Measurements from ENCODE around the gene TNFRSF1A.

DNA sequence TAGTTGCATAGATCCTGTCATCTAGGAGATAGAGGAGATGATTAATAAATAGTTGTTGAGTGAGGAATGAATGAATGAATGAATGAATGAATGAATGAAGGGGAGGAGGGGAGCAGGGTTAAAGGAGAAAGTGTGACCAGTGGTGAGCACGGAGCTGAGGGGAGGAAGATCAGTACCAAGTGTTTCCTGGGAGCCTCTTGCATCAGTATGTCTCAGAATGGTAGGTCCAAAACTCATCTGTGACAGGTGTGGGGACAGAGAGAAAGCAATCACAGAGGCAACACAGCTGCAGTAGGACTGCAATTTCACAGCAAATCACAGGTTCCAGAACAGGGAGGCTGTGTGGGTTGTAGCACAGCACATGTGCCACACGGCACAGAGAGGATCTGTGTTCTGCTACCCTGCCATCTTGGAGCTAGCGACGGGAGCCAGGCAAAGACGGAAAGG, 14.5 kb upstream of the TNFRSF1A start:
- TF ChIP-seq, protein P1, sequence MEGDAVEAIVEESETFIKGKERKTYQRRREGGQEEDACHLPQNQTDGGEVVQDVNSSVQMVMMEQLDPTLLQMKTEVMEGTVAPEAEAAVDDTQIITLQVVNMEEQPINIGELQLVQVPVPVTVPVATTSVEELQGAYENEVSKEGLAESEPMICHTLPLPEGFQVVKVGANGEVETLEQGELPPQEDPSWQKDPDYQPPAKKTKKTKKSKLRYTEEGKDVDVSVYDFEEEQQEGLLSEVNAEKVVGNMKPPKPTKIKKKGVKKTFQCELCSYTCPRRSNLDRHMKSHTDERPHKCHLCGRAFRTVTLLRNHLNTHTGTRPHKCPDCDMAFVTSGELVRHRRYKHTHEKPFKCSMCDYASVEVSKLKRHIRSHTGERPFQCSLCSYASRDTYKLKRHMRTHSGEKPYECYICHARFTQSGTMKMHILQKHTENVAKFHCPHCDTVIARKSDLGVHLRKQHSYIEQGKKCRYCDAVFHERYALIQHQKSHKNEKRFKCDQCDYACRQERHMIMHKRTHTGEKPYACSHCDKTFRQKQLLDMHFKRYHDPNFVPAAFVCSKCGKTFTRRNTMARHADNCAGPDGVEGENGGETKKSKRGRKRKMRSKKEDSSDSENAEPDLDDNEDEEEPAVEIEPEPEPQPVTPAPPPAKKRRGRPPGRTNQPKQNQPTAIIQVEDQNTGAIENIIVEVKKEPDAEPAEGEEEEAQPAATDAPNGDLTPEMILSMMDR (optimal IDR thresholded peaks at IDR 0.05 in 1 of 3, IDR thresholded peaks at IDR 0.05 in 1 of 3, conservative IDR thresholded peaks at IDR 0.05 in 1 of 3; ENCODE audit: extremely low read depth in 1 of 3, insufficient read depth in 2 of 3, low read length in 3 of 3), result no peak
- no peak for TF ChIP-seq EZH2 (IDR thresholded peaks at IDR 0.05; ENCODE audit: low read length)

Measured in keratinocyte (primary cell).